ENCODE data around the gene TRMT1L.

- TF ChIP-seq CTCF (conservative IDR thresholded peaks at IDR 0.05; ENCODE audit: low read depth, low read length) (no peak), EZH2 (IDR thresholded peaks at IDR 0.05; ENCODE audit: borderline replicate concordance, low read depth, low read length, poor library complexity, severe bottlenecking) (no peak)
These were observed 382 bp downstream of the TRMT1L start for GRCh38 chr1:185156288-185156853.

All from A673 (cell line).